BJ (cell line): ENCODE data around the gene CCDC186. TPM values are rescaled to one million over a fixed set of nuclear protein-coding genes. Genes with fewer than 3 reads are reported as not detected.

ENCODE experiments used
- CTCF ChIA-PET: fragments of 350-600 bp; formaldehyde crosslinking; extraction: SDS; loops from one replicate; lab custom pipeline; 2021; ENCODE audit warnings: antibody characterized with exemption, inconsistent platforms; lab: Yijun Ruan, JAX
- POLR2A ChIA-PET: fragments of 300-600 bp; sonication (Branson Sonifier 250); formaldehyde crosslinking; extraction: SDS; loops from one replicate; lab custom pipeline; 2021; ENCODE audit warnings: antibody characterized with exemption; lab: Charles Lee
- DNase-seq: peaks from one replicate; pipeline ENCODE4 v3.0.0-alpha.2; 2011; ENCODE audit warnings: low read depth
- H3K27me3 ChIP-seq: 2 replicates; pipeline ENCODE4 v1.6.0; 2011; ENCODE audit warnings: low read length; ENCODE audit not compliant: control insufficient read depth, insufficient read depth
- H3K36me3 ChIP-seq: 2 replicates; pipeline ENCODE4 v1.5.1; 2011; ENCODE audit warnings: low read length; ENCODE audit not compliant: control insufficient read depth, insufficient read depth
- H3K4me3 ChIP-seq: 2 replicates; pipeline ENCODE4 v1.5.1; 2011; ENCODE audit warnings: low read depth, mild to moderate bottlenecking, control low read depth, low read length
- polyA plus RNA-seq: library from polyadenylated mRNA; depleted of rRNA; stranded (reverse); fragments of >200 nt; gene quantifications from 2 replicates; pipeline ENCODE4 v1.2.3, GENCODE V29; 2011
- TF ChIP-seq, protein P1 (sequence below): IDR thresholded peaks from 2 replicates; pipeline ENCODE4 v1.5.1; 2011; ENCODE audit warnings: low read depth, mild to moderate bottlenecking, control low read depth, inconsistent platforms, low read length, moderate library complexity; ENCODE audit not compliant: insufficient read depth

Gene CCDC186
- polyA plus RNA-seq, 1 experiment, result 2.2 TPM

DNA sequence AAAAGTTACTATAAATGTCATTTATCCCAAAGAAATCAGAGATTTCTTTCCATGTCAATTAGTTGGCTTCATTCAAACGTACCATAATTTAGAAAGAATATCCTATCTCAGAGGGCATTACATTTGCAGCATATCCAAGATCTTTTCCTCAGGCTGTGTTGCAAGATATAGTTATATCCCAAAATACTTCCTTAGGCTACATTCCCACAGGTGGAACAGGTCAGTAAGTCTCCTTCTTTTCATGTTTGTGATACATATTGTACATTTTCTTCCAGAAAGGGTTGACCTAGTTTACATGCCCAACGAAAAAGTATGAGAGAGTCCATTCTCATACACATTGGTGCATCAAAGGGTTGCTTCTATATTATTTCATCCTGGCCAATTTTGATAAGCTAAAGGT lies 38.1 kb upstream of the CCDC186 start:
- H3K27me3 ChIP-seq, result peaks cover 3% of the 10 kb centered on the region; the same call in 1 of the 2 replicates

DNA sequence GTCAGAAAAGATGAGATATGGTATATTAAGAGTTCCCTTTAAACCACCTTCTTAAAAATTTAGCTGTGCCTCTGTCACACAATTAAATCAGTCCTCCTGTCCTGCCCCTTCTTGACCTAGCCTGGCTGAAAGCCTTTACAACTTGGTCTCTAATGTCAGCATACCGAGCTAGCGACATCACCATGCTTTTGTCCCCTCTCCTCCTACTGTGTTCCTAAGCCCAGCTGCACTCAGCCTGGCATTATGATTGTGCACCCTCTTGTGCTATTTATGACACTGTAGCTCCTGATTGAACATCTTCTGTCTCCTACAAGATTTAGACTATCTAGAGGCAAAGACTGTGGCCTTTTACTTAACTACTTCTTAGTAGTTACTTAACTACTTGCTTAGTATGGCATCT lies 34.3 kb upstream of the CCDC186 start:
- Histone ChIP-seq H3K36me3 (no peaks in the 10 kb centered on the region), H3K4me3 (no peak overlapping the region), H3K27me3 (no peaks in the 10 kb centered on the region)
- TF ChIP-seq, protein P1, sequence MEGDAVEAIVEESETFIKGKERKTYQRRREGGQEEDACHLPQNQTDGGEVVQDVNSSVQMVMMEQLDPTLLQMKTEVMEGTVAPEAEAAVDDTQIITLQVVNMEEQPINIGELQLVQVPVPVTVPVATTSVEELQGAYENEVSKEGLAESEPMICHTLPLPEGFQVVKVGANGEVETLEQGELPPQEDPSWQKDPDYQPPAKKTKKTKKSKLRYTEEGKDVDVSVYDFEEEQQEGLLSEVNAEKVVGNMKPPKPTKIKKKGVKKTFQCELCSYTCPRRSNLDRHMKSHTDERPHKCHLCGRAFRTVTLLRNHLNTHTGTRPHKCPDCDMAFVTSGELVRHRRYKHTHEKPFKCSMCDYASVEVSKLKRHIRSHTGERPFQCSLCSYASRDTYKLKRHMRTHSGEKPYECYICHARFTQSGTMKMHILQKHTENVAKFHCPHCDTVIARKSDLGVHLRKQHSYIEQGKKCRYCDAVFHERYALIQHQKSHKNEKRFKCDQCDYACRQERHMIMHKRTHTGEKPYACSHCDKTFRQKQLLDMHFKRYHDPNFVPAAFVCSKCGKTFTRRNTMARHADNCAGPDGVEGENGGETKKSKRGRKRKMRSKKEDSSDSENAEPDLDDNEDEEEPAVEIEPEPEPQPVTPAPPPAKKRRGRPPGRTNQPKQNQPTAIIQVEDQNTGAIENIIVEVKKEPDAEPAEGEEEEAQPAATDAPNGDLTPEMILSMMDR, result no peak
- POLR2A ChIA-PET, result no interaction called here
- CTCF ChIA-PET, result interaction anchor here (1.5 kb wide), 1 partner anchor 14 kb away, joined by 4 read pairs; no protein-coding TSS in a partner anchor
- no peak for DNase-seq

More for the DNA sequence above, 38.1 kb upstream of the CCDC186 start:
- no peak overlapping the region for H3K4me3 ChIP-seq
- no peak for DNase-seq
- H3K36me3 ChIP-seq, result no peaks in the 10 kb centered on the region
- TF ChIP-seq, protein P1, result no peak
- ChIA-PET CTCF (no interaction called here), POLR2A (no interaction called here)

DNA sequence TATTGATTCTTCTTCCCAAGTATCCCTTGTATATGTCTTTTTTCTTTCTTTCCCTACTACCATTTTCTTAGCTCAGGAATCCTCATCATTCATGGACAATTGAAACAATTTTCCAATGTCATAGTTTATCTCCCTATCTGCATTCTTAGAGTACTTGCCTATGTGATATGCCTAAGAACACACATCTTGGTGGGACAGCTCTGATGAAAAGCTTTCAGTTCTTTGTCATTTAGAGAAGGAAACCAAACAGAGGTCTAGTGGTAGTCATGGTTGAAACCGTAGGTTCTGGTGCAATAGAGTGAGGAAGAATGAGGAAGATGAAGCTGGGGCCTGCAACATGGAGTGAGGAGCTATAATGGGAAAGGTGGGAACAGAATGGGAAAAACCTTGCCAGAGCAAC lies 33.3 kb upstream of the CCDC186 start:
- DNase-seq, result no peak
- ChIA-PET POLR2A (no interaction called here), CTCF (interaction anchor here (0.5 to 1.5 kb wide), 2 partner anchors 15 to 23 kb away, joined by 3 to 4 read pairs; no protein-coding TSS in a partner anchor)
- H3K4me3 ChIP-seq, result no peak overlapping the region
- no peaks in the 10 kb centered on the region for H3K36me3 ChIP-seq
- TF ChIP-seq, protein P1, result no peak
- no peaks in the 10 kb centered on the region for H3K27me3 ChIP-seq

DNA sequence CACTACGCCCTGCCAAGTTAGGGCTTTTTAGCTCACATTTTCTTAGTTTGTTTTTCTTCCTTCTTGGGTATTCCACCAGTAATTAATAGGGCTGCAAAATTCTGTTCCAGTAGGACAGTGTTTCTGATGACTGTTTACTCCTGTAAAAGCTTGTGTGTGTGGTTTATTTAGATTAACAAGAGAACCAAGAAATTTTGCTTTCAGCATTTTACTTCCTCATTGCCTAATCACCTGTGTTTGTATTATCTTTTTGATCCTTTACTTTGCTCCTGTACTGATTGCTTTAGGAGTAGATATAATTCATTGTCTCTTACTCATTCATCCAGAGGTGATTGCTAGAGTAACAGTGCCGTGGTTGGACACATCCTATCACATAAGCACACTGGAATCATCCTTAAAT lies 32.9 kb upstream of the CCDC186 start:
- H3K27me3 ChIP-seq, result no peaks in the 10 kb centered on the region
- H3K36me3 ChIP-seq, result no peaks in the 10 kb centered on the region
- no peak overlapping the region for H3K4me3 ChIP-seq
- TF ChIP-seq, protein P1, result no peak
- ChIA-PET POLR2A (no interaction called here), CTCF (interaction anchor here (0.5 to 1.5 kb wide), 2 partner anchors 15 to 23 kb away, joined by 3 to 4 read pairs; no protein-coding TSS in a partner anchor)
- no peak for DNase-seq

DNA sequence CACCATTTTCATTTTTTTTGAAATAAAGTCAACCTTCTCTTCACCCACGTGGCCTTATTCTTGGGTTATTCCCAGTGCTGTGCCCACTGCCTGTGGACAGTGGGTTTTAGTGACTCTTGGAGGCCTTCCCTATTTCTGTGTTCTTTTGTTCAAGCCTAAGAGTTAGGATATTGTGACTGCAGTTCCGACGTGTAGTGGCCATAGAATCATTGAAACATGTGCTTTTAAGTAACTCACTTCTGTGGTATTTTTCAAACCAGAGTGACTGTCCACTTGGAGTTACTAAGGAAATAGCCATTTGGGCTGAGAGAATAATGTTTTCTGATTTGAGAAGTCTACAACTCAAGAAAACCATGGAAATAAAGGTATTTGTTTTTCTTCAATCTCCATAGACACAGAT lies 28.8 kb upstream of the CCDC186 start:
- peaks cover 1% of the 10 kb centered on the region; the same call in 1 of the 2 replicates for H3K27me3 ChIP-seq
- no peak overlapping the region for H3K4me3 ChIP-seq
- DNase-seq, result no peak
- TF ChIP-seq, protein P1, result no peak
- POLR2A ChIA-PET, result no interaction called here
- CTCF ChIA-PET, result no interaction called here
- no peaks in the 10 kb centered on the region for H3K36me3 ChIP-seq
